Tibial nerve (tissue), 4 donors: ENCODE data around the gene PCBP3.
"Not testable (repeated sequence)": the region's sequence is repeated elsewhere in the genome, so short reads cannot be mapped to it uniquely, and the experiment has no call there.

ENCODE experiments used
- CTCF ChIP-seq, 5 experiments: fragments of 200-600 bp in 3 of 5; fragments of 450-650 bp in 2 of 5; sonication (generic) in 3 of 5; IDR thresholded peaks; one replicate each; pipeline ENCODE4 v1.5.1; 2016 to 2019; ENCODE audit warnings: antibody characterized with exemption in 5 of 5, mild to moderate bottlenecking in 3 of 5, moderate library complexity in 2 of 5
- EP300 ChIP-seq, 2 donors: sonication (generic); formaldehyde crosslinking; IDR thresholded peaks; one replicate each; pipeline ENCODE4 v1.6.1; 2017; ENCODE audit warnings: antibody characterized with exemption in 2 of 2, mild to moderate bottlenecking in 1 of 2
- POLR2A ChIP-seq, 2 donors: fragments of 450-650 bp; IDR thresholded peaks; one replicate each; pipeline ENCODE4 v1.6.1; 2017; ENCODE audit warnings: antibody characterized with exemption in 2 of 2, mild to moderate bottlenecking in 2 of 2, moderate library complexity in 2 of 2

- TF ChIP-seq CTCF, POLR2A, EP300 (IDR thresholded peaks at IDR 0.05): not testable (repeated sequence)
Observed at GRCh38 chr21:45604681-45605080, 38.8 kb upstream of the PCBP3 start.
